ENCODE results near the gene UBE2D2. TPM values are rescaled to one million over a fixed set of nuclear protein-coding genes. Genes with fewer than 3 reads are reported as not detected.
"Not testable (repeated sequence)": the region's sequence is repeated elsewhere in the genome, so short reads cannot be mapped to it uniquely, and the experiment has no call there.

The UBE2D2 gene
- total RNA-seq, 4 donors from 2014 or later: 98.5 to 199 (median 131) TPM

DNA sequence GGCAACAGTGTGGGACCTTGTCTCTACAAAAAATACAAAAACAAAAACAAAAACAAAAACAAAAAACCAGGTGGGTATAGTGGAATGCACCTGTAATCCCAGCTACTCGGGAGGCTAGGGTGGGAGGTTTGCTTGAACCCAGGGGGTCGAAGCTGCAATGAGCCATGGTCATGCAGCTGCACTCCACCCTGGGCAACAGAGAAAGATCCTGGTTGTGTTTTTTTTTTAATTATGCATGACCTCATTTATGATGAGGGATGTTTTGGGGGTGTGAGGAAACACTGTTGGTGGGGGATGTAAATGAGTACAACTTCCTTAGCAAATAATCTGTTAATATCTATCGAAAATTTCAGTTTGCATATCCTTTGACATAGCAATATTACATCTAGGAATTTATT is 29.4 kb upstream of the UBE2D2 start:
- intact Hi-C loops (cut with DNase I; ENCODE audit: low total_unique reads): no loop called here
- Histone ChIP-seq H3K4me1 (peaks cover 0 to 2% of the 10 kb centered on the region in 2 donors), H3K27ac (no peak overlapping the region), H3K4me3 (no peak overlapping the region), H3K9me3 (no peaks in the 10 kb centered on the region), H3K36me3 (no peaks in the 10 kb centered on the region), H3K27me3 (no peaks in the 10 kb centered on the region)
- ATAC-seq: no peak
- TF ChIP-seq POLR2A (IDR thresholded peaks at IDR 0.05): no peak
- TF ChIP-seq, protein P1, sequence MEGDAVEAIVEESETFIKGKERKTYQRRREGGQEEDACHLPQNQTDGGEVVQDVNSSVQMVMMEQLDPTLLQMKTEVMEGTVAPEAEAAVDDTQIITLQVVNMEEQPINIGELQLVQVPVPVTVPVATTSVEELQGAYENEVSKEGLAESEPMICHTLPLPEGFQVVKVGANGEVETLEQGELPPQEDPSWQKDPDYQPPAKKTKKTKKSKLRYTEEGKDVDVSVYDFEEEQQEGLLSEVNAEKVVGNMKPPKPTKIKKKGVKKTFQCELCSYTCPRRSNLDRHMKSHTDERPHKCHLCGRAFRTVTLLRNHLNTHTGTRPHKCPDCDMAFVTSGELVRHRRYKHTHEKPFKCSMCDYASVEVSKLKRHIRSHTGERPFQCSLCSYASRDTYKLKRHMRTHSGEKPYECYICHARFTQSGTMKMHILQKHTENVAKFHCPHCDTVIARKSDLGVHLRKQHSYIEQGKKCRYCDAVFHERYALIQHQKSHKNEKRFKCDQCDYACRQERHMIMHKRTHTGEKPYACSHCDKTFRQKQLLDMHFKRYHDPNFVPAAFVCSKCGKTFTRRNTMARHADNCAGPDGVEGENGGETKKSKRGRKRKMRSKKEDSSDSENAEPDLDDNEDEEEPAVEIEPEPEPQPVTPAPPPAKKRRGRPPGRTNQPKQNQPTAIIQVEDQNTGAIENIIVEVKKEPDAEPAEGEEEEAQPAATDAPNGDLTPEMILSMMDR (IDR thresholded peaks at IDR 0.05 in 4 of 5, conservative IDR thresholded peaks at IDR 0.05 in 1 of 5): no peak
- DNase-seq: no peak
- in situ Hi-C loops (cut with MboI; ENCODE audit: low sequenced_read_pairs in 4 of 4): no loop called here

DNA sequence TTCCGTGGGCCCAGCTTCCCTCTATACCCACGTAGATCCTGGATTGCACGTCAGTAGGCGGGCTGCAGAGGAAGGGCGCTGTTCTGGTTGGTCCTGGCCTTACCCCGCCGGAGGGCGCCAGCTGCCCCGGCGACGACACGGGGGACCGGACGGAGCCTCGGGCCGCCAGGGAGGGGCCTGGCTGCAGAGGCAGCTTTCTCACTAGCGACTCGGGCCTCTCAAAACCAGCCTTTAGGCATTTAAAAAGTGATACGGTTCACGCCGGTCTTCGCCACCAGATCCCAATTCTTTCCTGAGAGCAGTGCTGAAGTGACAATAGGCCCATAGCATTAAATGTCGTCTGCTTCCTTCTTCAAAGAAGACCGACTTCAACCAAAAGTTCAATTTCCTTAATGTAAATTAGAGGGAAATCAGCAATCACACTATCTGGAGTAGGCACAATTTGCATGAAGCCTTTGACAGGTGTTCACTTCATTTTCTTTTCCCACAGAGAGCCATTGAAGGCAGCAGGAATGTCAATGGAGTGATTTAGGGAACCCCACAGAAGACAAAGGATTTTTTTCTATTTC is 17.6 kb upstream of the UBE2D2 start:
- in situ Hi-C loops (cut with MboI; ENCODE audit: low sequenced_read_pairs in 4 of 4): no loop called here
- Histone ChIP-seq H3K36me3 (no peaks in the 10 kb centered on the region), H3K9me3 (no peaks in the 10 kb centered on the region), H3K27me3 (no peaks in the 10 kb centered on the region), H3K4me1 (no peaks in the 10 kb centered on the region), H3K27ac (peak overlapping the region; percentile 1 to 27 (median 20)), H3K4me3 (peak overlapping the region; percentile 22 to 38 (median 27))
- TF ChIP-seq, protein P1 (IDR thresholded peaks at IDR 0.05 in 4 of 5, conservative IDR thresholded peaks at IDR 0.05 in 1 of 5): peak in 2 of 5 experiments; percentile 29 to 34
- TF ChIP-seq POLR2A (IDR thresholded peaks at IDR 0.05): no peak
- peak; percentile 68 to 78 for ATAC-seq
- intact Hi-C loops (cut with DNase I; ENCODE audit: low total_unique reads): no loop called here
- DNase-seq: peak; percentile 33 to 48

- H3K27ac ChIP-seq; H3K36me3 ChIP-seq; H3K9me3 ChIP-seq; ATAC-seq; intact Hi-C loops (cut with DNase I; ENCODE audit: low total_unique reads); H3K27me3 ChIP-seq; in situ Hi-C loops (cut with MboI; ENCODE audit: low sequenced_read_pairs in 4 of 4); H3K4me1 ChIP-seq; DNase-seq; H3K4me3 ChIP-seq: not testable (repeated sequence)
Measured at GRCh38 chr5:139546593-139546992, 14.5 kb upstream of the UBE2D2 start.

GRCh38 chr5:139549162-139549894 is 11.8 kb upstream of the UBE2D2 start:
- DNase-seq (peak in 1 of 2 donors; percentile 3), ATAC-seq (no peak)
- no peak overlapping the region for H3K4me3 ChIP-seq
- intact Hi-C loops (cut with DNase I; ENCODE audit: low total_unique reads) (no loop called here), in situ Hi-C loops (cut with MboI; ENCODE audit: low sequenced_read_pairs in 4 of 4) (no loop called here)
- H3K27me3 ChIP-seq: no peaks in the 10 kb centered on the region
- H3K4me1 ChIP-seq: peaks cover 0 to 7% of the 10 kb centered on the region in 2 donors
- TF ChIP-seq POLR2A (IDR thresholded peaks at IDR 0.05): no peak
- TF ChIP-seq, protein P1 (IDR thresholded peaks at IDR 0.05 in 4 of 5, conservative IDR thresholded peaks at IDR 0.05 in 1 of 5): no peak
- no peaks in the 10 kb centered on the region for H3K9me3 ChIP-seq
- no peaks in the 10 kb centered on the region for H3K36me3 ChIP-seq
- no peak overlapping the region for H3K27ac ChIP-seq

DNA sequence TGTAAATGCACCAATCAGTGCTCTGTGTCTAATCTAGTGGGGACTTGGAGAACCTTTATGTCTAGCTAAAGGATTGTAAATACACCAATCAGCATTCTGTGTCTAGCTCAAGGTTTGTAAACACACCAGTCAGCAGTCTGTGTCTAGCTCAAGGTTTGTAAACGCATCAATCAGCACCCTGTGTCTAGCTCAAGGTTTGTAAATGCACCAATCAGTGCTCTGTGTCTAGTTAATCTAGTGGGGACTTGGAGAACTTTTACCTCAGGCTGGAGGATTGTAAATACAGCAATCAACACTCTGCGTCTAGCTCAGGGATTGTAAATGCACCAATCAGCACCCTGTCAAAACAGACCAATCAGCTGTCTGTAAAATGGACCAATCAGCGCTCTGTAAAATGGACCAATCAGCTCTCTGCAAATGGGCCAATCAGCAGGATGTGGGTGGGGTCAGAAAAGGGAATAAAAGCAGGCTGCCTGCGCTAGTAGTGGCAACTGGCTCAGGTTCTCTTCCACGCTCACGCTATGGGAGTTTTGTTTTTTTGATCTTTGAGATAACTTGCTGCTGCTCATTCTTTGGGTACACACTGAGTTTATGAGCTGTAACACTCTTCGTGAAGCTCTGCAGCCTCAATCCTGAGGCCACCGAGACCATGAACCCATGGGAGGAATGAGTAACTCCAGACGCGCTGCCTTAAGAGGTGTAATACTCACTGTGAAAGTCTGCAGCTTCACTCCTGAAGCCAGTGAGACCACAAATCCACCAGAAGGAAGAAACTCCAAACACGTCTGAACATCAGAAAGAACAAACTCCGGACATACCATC is 10.9 kb upstream of the UBE2D2 start:
- H3K27me3 ChIP-seq; H3K9me3 ChIP-seq; H3K36me3 ChIP-seq; H3K27ac ChIP-seq; DNase-seq; H3K4me1 ChIP-seq; H3K4me3 ChIP-seq; in situ Hi-C loops (cut with MboI; ENCODE audit: low sequenced_read_pairs in 4 of 4); intact Hi-C loops (cut with DNase I; ENCODE audit: low total_unique reads); ATAC-seq: not testable (repeated sequence)

Data from gastrocnemius medialis (tissue), 4 donors.